GM19035 (cell line): ENCODE measurements around the gene ARID5A.
A peak's percentile ranks its signal among the peaks of the same experiment; 100 is the strongest.

Experiments
- ATAC-seq: cut with Tn5 transposase; IDR thresholded peaks from one replicate; pipeline ENCODE4 v1.9.1; 2021; ENCODE audit not compliant: unreplicated experiment

ARID5A gene

GRCh38 chr2:96527286-96528005 lies 9.1 kb upstream of the ARID5A start:
- peak; percentile 32 for ATAC-seq

- no peak for ATAC-seq
These were observed 8.4 kb upstream of the ARID5A start for GRCh38 chr2:96528006-96528699.

GRCh38 chr2:96528700-96529375 lies 7.7 kb upstream of the ARID5A start:
- no peak for ATAC-seq

- ATAC-seq: no peak
These were observed 7.0 kb upstream of the ARID5A start for GRCh38 chr2:96529376-96530143.

GRCh38 chr2:96530144-96530430 lies 6.5 kb upstream of the ARID5A start:
- no peak for ATAC-seq

GRCh38 chr2:96530474-96531357 lies 5.8 kb upstream of the ARID5A start:
- ATAC-seq: no peak

GRCh38 chr2:96531366-96531765 lies 5.2 kb upstream of the ARID5A start:
- no peak for ATAC-seq

- peak; percentile 24 for ATAC-seq
These were observed 4.6 kb upstream of the ARID5A start for GRCh38 chr2:96531872-96532505.

GRCh38 chr2:96532641-96533291 lies 3.8 kb upstream of the ARID5A start:
- ATAC-seq: no peak

GRCh38 chr2:96533292-96534073 lies 3.1 kb upstream of the ARID5A start:
- no peak for ATAC-seq

GRCh38 chr2:96534141-96534540 lies 2.4 kb upstream of the ARID5A start:
- no peak for ATAC-seq

- no peak for ATAC-seq
These were observed 1.8 kb upstream of the ARID5A start for GRCh38 chr2:96534701-96535181.

GRCh38 chr2:96535331-96535730 lies 1.2 kb upstream of the ARID5A start:
- no peak for ATAC-seq

- peak; percentile 57 for ATAC-seq
These were observed 648 bp downstream of the ARID5A start for GRCh38 chr2:96537066-96537733.

GRCh38 chr2:96537734-96538486 lies 1.4 kb downstream of the ARID5A start:
- no peak for ATAC-seq

GRCh38 chr2:96538487-96539214 lies 2.1 kb downstream of the ARID5A start:
- ATAC-seq: no peak
